Measurements from ENCODE around the gene NSFL1C. TPM values are rescaled to one million over a fixed set of nuclear protein-coding genes. Genes with fewer than 3 reads are reported as not detected.
"Not testable (repeated sequence)": the region's sequence is repeated elsewhere in the genome, so short reads cannot be mapped to it uniquely, and the experiment has no call there.

Gene NSFL1C
- 10 to 100 TPM; 75.1 to 97.5 (median 78.2) TPM for polyA plus RNA-seq

- DNase-seq, result peak; percentile 96 to 97 (median 97)
- no peaks in the 10 kb centered on the region for H3K9me3 Mint-ChIP-seq
- peaks cover 34 to 48% of the 10 kb centered on the region in 2 donors for H3K4me1 Mint-ChIP-seq
- H3K36me3 Mint-ChIP-seq, result no peaks in the 10 kb centered on the region
- peak within 1 kb of the TSS; percentile 52 to 92 (median 90) for H3K27ac Mint-ChIP-seq
- H3K27me3 Mint-ChIP-seq (ENCODE audit: low read depth in 3 of 3), result peaks cover 0 to 7% (median 1%) of the 10 kb centered on the region in 3 donors
- H3K4me3 Mint-ChIP-seq, result peak within 1 kb of the TSS; percentile 88 to 92 (median 90)
Observed at GRCh38 chr20:1466211-1467081, at the start of gene NSFL1C. Gene NSFL1C, minus strand, starts transcription at chr20:1466849. Its CDS starts 25 bp downstream, at chr20:1466824.

GRCh38 chr20:1513801-1514200 lies 47.2 kb upstream of the NSFL1C start:
- Mint-ChIP-seq H3K36me3 (no peaks in the 10 kb centered on the region), H3K4me3 (no peak overlapping the region), H3K27me3 (ENCODE audit: low read depth in 3 of 3) (peaks cover 1 to 11% (median 11%) of the 10 kb centered on the region in 3 donors), H3K27ac (no peak overlapping the region), H3K9me3 (no peaks in the 10 kb centered on the region), H3K4me1 (no peaks in the 10 kb centered on the region)
- DNase-seq, result no peak

GRCh38 chr20:1509237-1509636 lies 42.6 kb upstream of the NSFL1C start:
- DNase-seq, result no peak
- H3K27ac Mint-ChIP-seq, result no peak overlapping the region

GRCh38 chr20:1508574-1508973 lies 41.9 kb upstream of the NSFL1C start:
- no peak for DNase-seq
- Mint-ChIP-seq H3K36me3 (no peaks in the 10 kb centered on the region), H3K9me3 (no peaks in the 10 kb centered on the region), H3K4me1 (peaks cover 2% of the 10 kb centered on the region in 2 donors), H3K27ac (no peak overlapping the region), H3K4me3 (no peak overlapping the region), H3K27me3 (ENCODE audit: low read depth in 3 of 3) (peaks cover 1 to 15% (median 12%) of the 10 kb centered on the region in 3 donors)

More at GRCh38 chr20:1509237-1509636, 42.6 kb upstream of the NSFL1C start:
- H3K4me1 Mint-ChIP-seq, result no peaks in the 10 kb centered on the region
- H3K27me3 Mint-ChIP-seq (ENCODE audit: low read depth in 3 of 3), result peaks cover 1 to 14% (median 12%) of the 10 kb centered on the region in 3 donors
- no peak overlapping the region for H3K4me3 Mint-ChIP-seq
- H3K36me3 Mint-ChIP-seq, result no peaks in the 10 kb centered on the region
- H3K9me3 Mint-ChIP-seq, result no peaks in the 10 kb centered on the region

GRCh38 chr20:1507276-1507675 lies 40.6 kb upstream of the NSFL1C start:
- Mint-ChIP-seq H3K27me3 (ENCODE audit: low read depth in 3 of 3) (peaks cover 1 to 21% (median 13%) of the 10 kb centered on the region in 3 donors), H3K4me3 (no peak overlapping the region), H3K4me1 (peaks cover 4 to 5% of the 10 kb centered on the region in 2 donors), H3K9me3 (no peaks in the 10 kb centered on the region), H3K27ac (no peak overlapping the region), H3K36me3 (no peaks in the 10 kb centered on the region)
- DNase-seq, result no peak

GRCh38 chr20:1505871-1506270 lies 39.2 kb upstream of the NSFL1C start:
- Mint-ChIP-seq H3K4me3 (no peak overlapping the region), H3K36me3 (no peaks in the 10 kb centered on the region), H3K27ac (no peak overlapping the region), H3K4me1 (peaks cover 4 to 5% of the 10 kb centered on the region in 2 donors), H3K27me3 (ENCODE audit: low read depth in 3 of 3) (peaks cover 1 to 16% (median 11%) of the 10 kb centered on the region in 3 donors), H3K9me3 (no peaks in the 10 kb centered on the region)
- no peak for DNase-seq

- H3K27ac Mint-ChIP-seq, result no peak overlapping the region
- H3K4me3 Mint-ChIP-seq, result no peak overlapping the region
- DNase-seq, result no peak
- peaks cover 1 to 16% (median 13%) of the 10 kb centered on the region in 3 donors for H3K27me3 Mint-ChIP-seq (ENCODE audit: low read depth in 3 of 3)
- H3K36me3 Mint-ChIP-seq, result no peaks in the 10 kb centered on the region
- H3K9me3 Mint-ChIP-seq, result no peaks in the 10 kb centered on the region
- peaks cover 4 to 5% of the 10 kb centered on the region in 2 donors for H3K4me1 Mint-ChIP-seq
Observed at GRCh38 chr20:1505361-1505760, 38.7 kb upstream of the NSFL1C start.

GRCh38 chr20:1503564-1504227 lies 37.0 kb upstream of the NSFL1C start:
- peaks cover 4 to 5% of the 10 kb centered on the region in 2 donors for H3K4me1 Mint-ChIP-seq
- H3K36me3 Mint-ChIP-seq, result no peaks in the 10 kb centered on the region
- H3K4me3 Mint-ChIP-seq, result no peak overlapping the region
- H3K27ac Mint-ChIP-seq, result no peak overlapping the region
- H3K9me3 Mint-ChIP-seq, result peaks cover 0 to 2% (median 0%) of the 10 kb centered on the region in 6 donors
- peak; percentile 49 to 55 (median 49) for DNase-seq
- peaks cover 0 to 21% (median 14%) of the 10 kb centered on the region in 3 donors for H3K27me3 Mint-ChIP-seq (ENCODE audit: low read depth in 3 of 3)

GRCh38 chr20:1500496-1500895 lies 33.8 kb upstream of the NSFL1C start:
- no peak for DNase-seq
- H3K27me3 Mint-ChIP-seq (ENCODE audit: low read depth in 3 of 3), result peaks cover 0 to 33% (median 10%) of the 10 kb centered on the region in 3 donors

GRCh38 chr20:1499528-1500420 lies 33.1 kb upstream of the NSFL1C start:
- no peaks in the 10 kb centered on the region for H3K36me3 Mint-ChIP-seq
- no peak overlapping the region for H3K4me3 Mint-ChIP-seq
- H3K4me1 Mint-ChIP-seq, result peaks cover 4 to 5% of the 10 kb centered on the region in 2 donors
- no peak for DNase-seq
- no peak overlapping the region for H3K27ac Mint-ChIP-seq
- peaks cover 0 to 33% (median 13%) of the 10 kb centered on the region in 3 donors for H3K27me3 Mint-ChIP-seq (ENCODE audit: low read depth in 3 of 3)
- peaks cover 0 to 10% (median 0%) of the 10 kb centered on the region in 6 donors for H3K9me3 Mint-ChIP-seq

More at GRCh38 chr20:1500496-1500895, 33.8 kb upstream of the NSFL1C start:
- H3K9me3 Mint-ChIP-seq, result peaks cover 0 to 10% (median 0%) of the 10 kb centered on the region in 6 donors
- H3K36me3 Mint-ChIP-seq, result no peaks in the 10 kb centered on the region
- no peak overlapping the region for H3K4me3 Mint-ChIP-seq
- H3K27ac Mint-ChIP-seq, result no peak overlapping the region
- peaks cover 4 to 5% of the 10 kb centered on the region in 2 donors for H3K4me1 Mint-ChIP-seq

GRCh38 chr20:1497371-1497770 lies 30.7 kb upstream of the NSFL1C start:
- peaks cover 3 to 39% (median 6%) of the 10 kb centered on the region in 3 donors for H3K27me3 Mint-ChIP-seq (ENCODE audit: low read depth in 3 of 3)
- H3K36me3 Mint-ChIP-seq, H3K4me1 Mint-ChIP-seq, DNase-seq, H3K9me3 Mint-ChIP-seq, H3K27ac Mint-ChIP-seq, H3K4me3 Mint-ChIP-seq: not testable (repeated sequence)

GRCh38 chr20:1496930-1497329 lies 30.3 kb upstream of the NSFL1C start:
- Mint-ChIP-seq H3K9me3 (peaks cover 0 to 10% (median 0%) of the 10 kb centered on the region in 6 donors), H3K27me3 (ENCODE audit: low read depth in 3 of 3) (peaks cover 3 to 39% (median 6%) of the 10 kb centered on the region in 3 donors), H3K4me1 (no peaks in the 10 kb centered on the region), H3K4me3 (no peak overlapping the region), H3K36me3 (no peaks in the 10 kb centered on the region), H3K27ac (no peak overlapping the region)
- no peak for DNase-seq

- H3K9me3 Mint-ChIP-seq, result peaks cover 0 to 10% (median 0%) of the 10 kb centered on the region in 6 donors
- H3K36me3 Mint-ChIP-seq, result no peaks in the 10 kb centered on the region
- no peaks in the 10 kb centered on the region for H3K4me1 Mint-ChIP-seq
- H3K27me3 Mint-ChIP-seq (ENCODE audit: low read depth in 3 of 3), result peaks cover 3 to 42% (median 8%) of the 10 kb centered on the region in 3 donors
- H3K27ac Mint-ChIP-seq, result no peak overlapping the region
- DNase-seq, result no peak
- H3K4me3 Mint-ChIP-seq, result no peak overlapping the region
Observed at GRCh38 chr20:1494436-1494835, 27.8 kb upstream of the NSFL1C start.
